DND-41 (cell line): ENCODE measurements around the gene FAM180A.

Experiments used
- CTCF ChIP-seq: IDR thresholded peaks from 2 replicates; pipeline ENCODE4 v1.5.1; 2012; ENCODE audit warnings: borderline replicate concordance, low read length, moderate library complexity, mild to moderate bottlenecking; ENCODE audit not compliant: poor library complexity, severe bottlenecking; ENCODE audit errors: extremely low read depth
- EZH2 ChIP-seq: IDR thresholded peaks from 3 replicates; pipeline ENCODE4 v1.6.1; 2012; ENCODE audit warnings: borderline replicate concordance, low read depth, mild to moderate bottlenecking, moderate library complexity, low read length, inconsistent platforms; ENCODE audit not compliant: severe bottlenecking

GRCh38 chr7:135775230-135775629 lies 26.6 kb upstream of the FAM180A start:
- TF ChIP-seq EZH2 (no peak), CTCF (no peak)
